Common myeloid progenitor, CD34-positive (primary cell): ENCODE data around the gene LRRK2.

Experiments used
- CTCF ChIA-PET: fragments of 350-600 bp; sonication (Branson Sonifier 250); formaldehyde crosslinking; loops from one replicate; lab custom pipeline; 2021; ENCODE audit warnings: antibody characterized with exemption; lab: Charles Lee
- POLR2A ChIA-PET: fragments of 350-600 bp; sonication (Branson Sonifier 250); formaldehyde crosslinking; loops from one replicate; lab custom pipeline; 2021; ENCODE audit warnings: antibody characterized with exemption; lab: Charles Lee
- DNase-seq, 3 donors: peaks; one replicate each; pipeline versions ENCODE4 v3.0.0 to v3.0.0-alpha.2; 2013
- H3K27ac ChIP-seq, 2 experiments: 1 replicate in 1 of 2; 2 replicates in 1 of 2; pipeline ENCODE4 v1.7.0; 2013; ENCODE audit warnings: inconsistent platforms in 2 of 2, low read length in 2 of 2, mild to moderate bottlenecking in 2 of 2, low read depth in 1 of 2, moderate library complexity in 1 of 2; ENCODE audit not compliant: severe bottlenecking in 2 of 2, insufficient read depth in 1 of 2, poor library complexity in 1 of 2
- H3K27me3 ChIP-seq, 5 experiments: replicated peaks in 2 of 5; 1 replicate in 3 of 5; 2 replicates in 2 of 5; pipeline versions ENCODE4 v1.6.1 to v1.7.0; 2013; ENCODE audit warnings: low read length in 4 of 5, mild to moderate bottlenecking in 2 of 5, moderate library complexity in 2 of 5, inconsistent platforms in 1 of 5; ENCODE audit not compliant: insufficient read depth in 5 of 5, control insufficient read depth in 4 of 5
- H3K36me3 ChIP-seq, 4 experiments: 1 replicate in 2 of 4; 2 replicates in 2 of 4; pipeline versions ENCODE4 v1.6.1 to v1.7.0; 2013; ENCODE audit warnings: low read length in 3 of 4, control low read depth in 1 of 4, mild to moderate bottlenecking in 1 of 4; ENCODE audit not compliant: control insufficient read depth in 4 of 4, insufficient read depth in 4 of 4
- H3K4me1 ChIP-seq, 4 experiments: 1 replicate in 3 of 4; 2 replicates in 1 of 4; pipeline versions ENCODE4 v1.6.1 to v1.7.1; 2013; ENCODE audit warnings: low read length in 3 of 4, mild to moderate bottlenecking in 3 of 4, control low read depth in 1 of 4, inconsistent platforms in 1 of 4, moderate library complexity in 1 of 4; ENCODE audit not compliant: control insufficient read depth in 4 of 4, insufficient read depth in 4 of 4; ENCODE audit errors: control extremely low read depth in 1 of 4
- H3K4me3 ChIP-seq, 7 experiments: 1 replicate in 4 of 7; 2 replicates in 3 of 7; pipeline versions ENCODE4 v1.5.1 to v1.7.0; 2013; ENCODE audit warnings: mild to moderate bottlenecking in 7 of 7, low read length in 6 of 7, moderate library complexity in 6 of 7, inconsistent platforms in 2 of 7, low read depth in 2 of 7, control low read depth in 1 of 7; ENCODE audit not compliant: insufficient read depth in 4 of 7, control insufficient read depth in 1 of 7; ENCODE audit errors: extremely low read depth in 1 of 7
- H3K9me3 ChIP-seq, 5 experiments: 1 replicate in 4 of 5; 2 replicates in 1 of 5; pipeline versions ENCODE4 v1.6.1 to v1.7.1; 2013; ENCODE audit warnings: low read length in 4 of 5, mild to moderate bottlenecking in 2 of 5, inconsistent platforms in 1 of 5, low read depth in 1 of 5, moderate library complexity in 1 of 5; ENCODE audit not compliant: control insufficient read depth in 4 of 5, insufficient read depth in 2 of 5; ENCODE audit errors: control extremely low read depth in 1 of 5
- WGBS: methylation state at CpG from one replicate; pipeline ENCODE4 v1.1.5; 2013; ENCODE audit not compliant: insufficient coverage; 5-methylcytosine and 5-hydroxymethylcytosine counted together

The LRRK2 gene

DNA sequence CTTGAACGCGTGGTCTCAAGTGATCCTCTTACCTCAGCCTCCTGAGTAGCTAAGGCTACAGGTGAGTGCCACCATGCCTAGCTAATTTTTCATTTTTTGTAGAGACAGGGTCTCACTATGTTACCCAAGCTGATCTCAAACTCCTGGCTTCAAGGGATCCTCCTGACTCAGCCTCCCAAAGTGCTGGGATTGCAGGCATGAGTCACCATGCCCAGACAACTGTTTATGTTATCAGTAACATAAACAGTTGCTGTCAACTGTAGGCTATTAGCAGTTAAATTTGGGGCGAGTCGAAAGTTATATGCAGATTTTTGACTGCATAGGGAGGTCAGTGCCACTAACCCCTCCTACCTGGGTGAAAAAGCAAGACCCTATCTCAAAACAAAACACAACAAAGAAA lies 26.2 kb upstream of the LRRK2 start:
- DNase-seq: no peak
- Histone ChIP-seq H3K9me3 (no peaks in the 10 kb centered on the region), H3K4me1 (peaks cover 3 to 33% (median 21%) of the 10 kb centered on the region in 4 experiments), H3K36me3 (no peaks in the 10 kb centered on the region), H3K27ac (no peak overlapping the region), H3K27me3 (no peaks in the 10 kb centered on the region), H3K4me3 (no peak overlapping the region)
- CTCF ChIA-PET: interaction anchor here (1.4 kb wide), 1 partner anchor 45 kb away, joined by 4 read pairs; no protein-coding TSS in a partner anchor
- POLR2A ChIA-PET: no interaction called here
- 100% methylated on average over 2 of the region's 4 CpGs for WGBS

DNA sequence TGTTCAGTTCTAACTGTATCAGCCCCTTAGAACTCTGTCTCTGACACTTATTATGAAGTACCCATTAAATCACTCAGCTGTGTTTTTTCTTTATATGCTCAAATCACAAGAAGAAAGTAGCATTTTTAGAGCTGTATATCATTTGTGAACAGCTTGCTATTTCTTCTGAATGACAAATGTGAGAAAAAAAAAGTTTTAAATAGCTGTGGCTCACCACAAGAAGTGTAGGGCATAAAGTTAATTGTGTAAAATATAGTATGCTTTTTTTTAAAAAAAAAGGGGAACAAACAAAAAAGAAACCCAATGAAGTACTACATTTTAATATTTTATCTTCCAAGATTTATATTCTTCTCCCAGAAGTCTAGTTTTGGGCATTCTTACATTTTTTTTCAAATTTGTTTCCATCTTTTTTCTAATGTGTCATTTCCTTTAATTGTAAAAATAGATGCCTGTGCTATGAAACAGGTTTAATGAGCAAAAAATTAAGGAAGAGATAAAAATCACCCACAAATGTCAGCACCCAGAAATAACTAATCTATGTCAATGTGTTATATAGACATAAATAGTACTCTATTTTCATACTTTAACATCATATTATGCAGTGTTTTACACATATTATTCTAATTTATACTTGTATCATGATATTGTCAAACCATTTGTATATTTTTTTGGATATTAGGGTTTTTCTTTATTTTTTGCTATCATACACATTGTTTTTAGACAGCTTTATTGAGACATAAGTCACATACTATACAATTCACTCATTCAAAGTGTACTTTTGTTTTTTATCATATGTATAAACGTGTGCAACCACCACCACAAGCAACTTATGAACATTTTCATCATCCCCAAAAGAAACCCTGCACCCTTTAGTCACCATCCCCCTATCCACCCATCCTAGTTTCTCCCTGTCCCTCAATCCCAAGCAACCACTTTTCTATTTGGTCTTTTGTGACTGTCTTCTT lies 22.4 kb upstream of the LRRK2 start:
- peak overlapping the region in 1 of 7 experiments; percentile 5 for H3K4me3 ChIP-seq
- no peak overlapping the region for H3K27ac ChIP-seq
- peaks cover 3 to 17% (median 11%) of the 10 kb centered on the region in 4 experiments for H3K4me1 ChIP-seq
- peak; percentile 40 to 90 (median 85) for DNase-seq
- H3K36me3 ChIP-seq: no peaks in the 10 kb centered on the region
- WGBS: 0% methylated on average over 1 of the region's 1 CpG
- no peaks in the 10 kb centered on the region for H3K27me3 ChIP-seq
- POLR2A ChIA-PET: no interaction called here
- CTCF ChIA-PET: no interaction called here
- no peaks in the 10 kb centered on the region for H3K9me3 ChIP-seq

GRCh38 chr12:40203060-40203430 lies 21.8 kb upstream of the LRRK2 start:
- peaks cover 3 to 17% (median 11%) of the 10 kb centered on the region in 4 experiments for H3K4me1 ChIP-seq
- 70% methylated on average over 1 of the region's 5 CpGs for WGBS
- no peaks in the 10 kb centered on the region for H3K36me3 ChIP-seq
- ChIA-PET CTCF (no interaction called here), POLR2A (no interaction called here)
- H3K9me3 ChIP-seq: no peaks in the 10 kb centered on the region
- peak in 2 of 3 donors; percentile 8 to 17 for DNase-seq
- H3K4me3 ChIP-seq: no peak overlapping the region
- no peak overlapping the region for H3K27ac ChIP-seq
- no peaks in the 10 kb centered on the region for H3K27me3 ChIP-seq

DNA sequence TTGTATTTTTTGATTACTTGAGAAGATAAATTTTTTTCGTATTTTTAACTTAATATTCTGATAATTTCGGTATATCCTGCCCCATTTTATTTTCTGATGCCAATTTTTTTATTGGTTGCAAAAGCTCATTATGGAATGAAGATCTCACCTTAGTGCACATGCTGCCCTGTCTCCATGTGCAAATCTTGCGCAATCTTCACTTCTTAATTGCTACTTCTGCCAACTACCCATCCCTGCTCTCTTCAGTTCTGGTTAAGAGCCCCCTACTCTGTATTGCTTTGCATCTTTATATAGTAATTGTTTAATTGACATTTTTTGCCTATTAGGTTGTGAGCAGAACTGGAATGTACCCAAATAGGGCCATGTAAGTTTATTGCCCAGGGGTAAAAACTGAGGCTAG lies 20.5 kb upstream of the LRRK2 start:
- no peaks in the 10 kb centered on the region for H3K27me3 ChIP-seq
- WGBS: 100% methylated on average over 2 of the region's 3 CpGs
- peaks cover 3 to 26% (median 18%) of the 10 kb centered on the region in 4 experiments for H3K4me1 ChIP-seq
- H3K36me3 ChIP-seq: no peaks in the 10 kb centered on the region
- no peak overlapping the region for H3K27ac ChIP-seq
- no peak for DNase-seq
- no peaks in the 10 kb centered on the region for H3K9me3 ChIP-seq
- POLR2A ChIA-PET: interaction anchor here (0.7 kb wide), 1 partner anchor 31 kb away, joined by 3 read pairs; no protein-coding TSS in a partner anchor
- CTCF ChIA-PET: no interaction called here
- H3K4me3 ChIP-seq: no peak overlapping the region

DNA sequence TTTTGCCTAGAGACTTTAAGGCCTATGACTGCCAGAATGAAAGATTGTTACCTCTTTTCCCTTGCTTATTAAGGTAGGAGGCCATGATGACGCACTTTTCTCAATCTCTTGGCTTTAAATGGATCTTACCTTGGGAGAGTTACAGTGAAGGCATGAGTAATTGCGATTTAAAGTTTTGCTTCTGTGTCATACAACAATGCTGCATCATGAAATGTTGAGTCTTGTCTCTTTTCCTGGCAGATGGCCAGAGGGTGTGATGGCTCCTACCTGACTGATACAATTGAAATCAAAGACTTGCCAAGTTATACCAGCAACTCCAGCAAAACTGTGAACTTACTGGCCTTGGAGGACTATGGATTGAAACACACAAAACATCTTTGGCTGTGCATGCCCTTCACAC lies 17.2 kb upstream of the LRRK2 start:
- H3K9me3 ChIP-seq: no peaks in the 10 kb centered on the region
- H3K4me1 ChIP-seq: peaks cover 0 to 28% (median 13%) of the 10 kb centered on the region in 4 experiments
- H3K27ac ChIP-seq: no peak overlapping the region
- ChIA-PET CTCF (interaction anchor here (2.7 kb wide), 1 partner anchor 12 kb away, joined by 7 read pairs; no protein-coding TSS in a partner anchor), POLR2A (no interaction called here)
- WGBS: 100% methylated on average over 1 of the region's 2 CpGs
- H3K36me3 ChIP-seq: no peaks in the 10 kb centered on the region
- H3K27me3 ChIP-seq: no peaks in the 10 kb centered on the region
- no peak overlapping the region for H3K4me3 ChIP-seq
- DNase-seq: no peak

DNA sequence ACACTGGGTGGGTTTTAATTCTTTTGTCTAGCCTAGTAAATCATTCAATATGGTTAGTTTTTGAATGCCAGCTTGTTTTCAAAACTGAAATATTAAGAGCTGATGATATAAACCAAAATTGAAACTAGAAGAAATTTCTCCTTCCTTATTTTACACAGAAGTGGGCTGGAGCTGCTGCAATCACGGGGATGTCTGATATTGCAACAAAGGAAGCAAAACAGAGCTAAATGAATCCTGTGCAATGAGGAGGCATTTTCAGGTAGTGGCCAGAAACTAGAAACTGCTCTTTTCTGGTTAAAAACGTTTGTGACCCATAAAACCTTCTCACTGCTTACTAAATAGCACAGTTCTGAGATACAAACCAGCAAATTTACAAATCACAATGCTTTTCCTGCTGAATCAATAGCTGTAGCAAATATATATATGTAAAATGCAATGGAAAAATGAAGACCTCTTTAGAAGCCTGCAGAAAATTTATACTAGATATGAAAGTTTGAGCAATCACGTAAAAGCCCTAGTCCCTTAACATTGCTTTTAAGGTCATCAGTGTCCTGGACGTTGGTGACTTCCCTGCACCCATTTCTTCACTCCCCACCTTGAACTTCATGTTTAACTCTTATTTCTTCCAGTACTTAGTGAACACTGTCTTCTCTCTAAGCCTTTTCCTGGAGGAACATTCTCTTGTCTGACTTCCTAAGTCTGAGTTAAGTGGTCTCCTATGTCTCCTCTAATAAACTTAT lies 15.9 kb upstream of the LRRK2 start:
- WGBS: 80% methylated on average over 2 of the region's 4 CpGs
- H3K4me3 ChIP-seq: peak overlapping the region in 3 of 7 experiments; percentile 8 to 28 (median 13)
- no peaks in the 10 kb centered on the region for H3K27me3 ChIP-seq
- peaks cover 0 to 22% (median 10%) of the 10 kb centered on the region in 4 experiments for H3K4me1 ChIP-seq
- POLR2A ChIA-PET: no interaction called here
- peaks cover 0 to 3% (median 0%) of the 10 kb centered on the region in 5 experiments for H3K9me3 ChIP-seq
- no peaks in the 10 kb centered on the region for H3K36me3 ChIP-seq
- CTCF ChIA-PET: interaction anchor here (0.8 to 2.7 kb wide), 3 partner anchors 10 to 56 kb away, joined by 3 to 7 read pairs (median 3); partner anchors contain the start of gene LRRK2
- no peak overlapping the region for H3K27ac ChIP-seq
- peak in 2 of 3 donors; percentile 75 to 80 for DNase-seq
